NCI-H2171 treated with DMSO at 0.1 percent for 48 hours (cell line): ENCODE measurements around the gene GFRA3.

Experiments used
- DNase-seq: peaks from one replicate; lab custom pipeline; 2025; lab: John Stamatoyannopoulos, UW

GFRA3 gene

DNA sequence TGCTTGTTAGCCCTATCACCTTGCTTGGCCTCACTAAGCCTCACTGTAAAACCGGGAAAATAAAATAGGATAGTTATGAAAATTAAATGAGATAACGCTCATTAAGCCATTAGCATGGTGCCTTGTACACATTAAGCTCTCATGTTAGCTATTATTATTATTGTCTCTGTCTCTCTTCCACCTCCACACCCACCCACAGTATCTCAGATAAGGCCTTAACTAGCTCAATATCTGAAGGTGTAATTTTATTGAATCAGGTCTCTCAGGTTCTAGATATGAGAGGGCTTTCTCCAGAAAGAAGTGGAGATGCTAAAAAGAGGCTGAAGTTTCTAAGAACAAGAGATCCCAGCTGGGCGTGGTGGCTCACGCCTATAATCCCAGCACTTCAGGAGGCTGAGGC is 27.6 kb downstream of the GFRA3 start:
- DNase-seq: no peak

DNA sequence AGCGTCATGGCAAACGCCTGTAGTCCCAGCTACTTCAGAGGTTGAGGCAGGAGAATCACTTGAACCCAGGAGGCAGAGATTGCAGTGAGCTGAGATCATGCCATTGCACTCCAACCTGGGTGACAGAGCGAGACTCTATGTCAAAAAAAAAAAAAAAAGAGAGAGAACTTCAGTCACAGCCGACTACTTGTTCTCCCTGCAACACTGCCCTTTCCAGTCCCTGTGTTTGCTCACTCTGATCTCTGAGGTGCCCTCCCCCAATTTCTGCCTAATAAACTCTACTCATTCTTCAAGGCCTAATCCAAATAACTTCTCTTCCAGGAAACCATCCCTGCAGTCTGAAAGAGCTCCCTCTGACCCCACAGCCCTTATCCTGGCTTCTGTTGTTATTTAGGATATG is 28.1 kb downstream of the GFRA3 start:
- no peak for DNase-seq

DNA sequence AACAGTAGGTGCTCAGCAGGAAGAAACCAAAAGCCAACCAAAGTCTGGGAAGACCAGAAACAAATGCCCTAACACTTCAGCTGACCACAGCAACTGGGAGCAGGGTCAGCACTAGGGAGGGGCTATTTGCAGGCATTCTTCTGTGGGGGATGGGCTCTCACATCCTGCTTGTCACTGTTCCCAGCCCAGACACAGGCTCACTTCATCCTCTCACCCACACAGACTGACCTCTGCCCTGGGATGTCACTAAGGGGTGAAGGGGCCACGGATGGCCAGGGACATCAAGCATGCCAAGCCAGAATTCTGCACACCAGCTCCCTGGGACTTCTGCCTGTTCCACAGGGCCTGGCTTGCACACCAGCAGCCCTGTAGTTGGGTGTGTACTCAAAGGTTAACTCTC is 28.7 kb downstream of the GFRA3 start:
- no peak for DNase-seq

DNA sequence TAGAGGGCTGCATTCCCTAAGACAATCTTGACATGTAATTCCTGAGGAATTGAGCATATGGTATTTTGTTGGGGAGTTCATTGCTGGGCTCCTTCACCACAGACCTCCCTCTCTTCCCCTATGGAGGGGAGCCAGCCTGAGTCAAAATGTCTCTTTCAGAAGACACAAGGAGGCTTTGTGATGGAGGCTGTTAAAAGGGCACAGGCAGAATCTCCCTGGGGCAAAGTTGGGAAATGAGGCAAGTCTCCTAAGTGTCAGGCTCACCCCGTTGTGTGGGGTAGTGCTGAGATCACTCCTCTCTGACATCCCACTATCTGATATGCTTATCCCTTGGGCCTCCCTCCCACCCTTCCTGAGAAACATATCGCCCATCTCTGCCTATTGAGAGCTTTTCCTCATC is 30.6 kb downstream of the GFRA3 start:
- DNase-seq: no peak

DNA sequence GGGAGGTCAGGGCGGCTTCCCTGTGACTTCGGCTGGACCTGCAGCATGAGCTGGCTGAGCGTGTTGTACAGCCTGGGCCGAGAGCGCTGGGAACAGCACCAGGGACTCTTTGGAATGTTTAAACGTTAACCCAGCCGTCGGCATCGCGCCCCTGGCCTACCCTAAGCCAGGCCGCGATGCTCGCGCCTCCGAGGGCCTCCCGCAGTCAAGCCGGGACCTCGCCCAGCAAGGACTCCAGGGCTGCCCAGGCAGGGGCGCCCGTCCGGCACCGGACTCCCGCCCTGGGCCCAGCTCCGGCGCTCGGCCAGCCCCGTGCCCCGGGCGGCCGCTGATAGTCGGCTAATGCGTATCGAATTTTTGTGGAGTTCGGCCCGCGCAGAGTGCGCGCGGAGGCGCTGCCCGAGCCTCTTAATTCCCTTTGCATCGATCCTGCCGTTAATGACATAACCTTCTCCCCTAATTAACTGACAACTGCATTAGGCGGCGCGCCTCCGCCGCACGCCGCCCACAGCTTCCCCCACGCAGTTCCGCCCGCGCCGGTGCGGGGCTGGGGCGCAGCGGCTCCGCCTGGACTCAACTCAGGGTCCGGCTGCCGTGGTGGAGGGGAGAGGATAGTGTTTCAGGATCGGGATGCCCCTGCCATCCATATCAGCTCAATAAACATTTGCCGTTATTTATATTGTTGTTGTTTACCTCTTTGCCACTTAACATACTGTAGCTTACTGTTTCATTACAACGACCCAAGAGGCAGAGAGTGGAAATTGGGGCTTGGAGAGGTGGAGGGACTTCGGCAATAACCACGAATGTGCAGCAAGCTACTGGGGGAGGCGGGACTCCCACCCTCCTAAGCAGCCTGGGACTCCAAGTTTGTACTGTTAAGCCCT is 32.5 kb downstream of the GFRA3 start:
- peak; percentile 2 for DNase-seq

DNA sequence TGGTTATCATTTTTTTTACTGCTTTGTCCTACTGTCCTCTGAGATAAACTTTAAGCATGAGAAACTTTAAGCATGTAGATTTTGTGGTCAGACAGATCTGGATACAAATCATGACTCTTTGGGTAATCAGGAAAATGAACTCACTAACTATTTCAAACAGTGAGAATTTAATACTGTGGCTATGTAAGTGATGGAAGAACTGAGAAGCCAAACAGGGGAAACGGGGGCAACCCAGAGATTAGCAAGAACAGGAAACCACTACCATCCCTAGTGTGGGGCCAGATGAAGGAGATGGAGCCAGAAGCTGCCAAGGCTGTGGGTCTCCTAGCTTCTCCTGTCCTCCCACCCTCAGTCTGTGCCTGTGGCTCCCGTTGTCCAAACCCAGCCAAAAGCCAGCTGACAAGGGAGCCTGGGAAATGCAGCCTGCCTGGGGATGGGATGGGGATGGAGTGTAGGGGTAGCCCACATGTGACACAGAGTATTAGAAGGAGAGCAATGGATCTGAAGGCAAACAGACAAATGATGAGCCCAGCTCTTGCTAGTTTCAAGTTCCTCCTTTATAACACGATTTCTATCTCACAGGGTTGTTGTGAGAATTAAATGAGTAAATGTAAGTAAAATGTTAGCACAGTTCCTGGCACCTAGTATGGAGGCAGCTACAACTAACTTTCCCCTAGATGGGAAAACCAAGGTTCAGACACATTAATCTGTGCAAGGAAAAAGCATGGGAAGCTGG is 33.6 kb downstream of the GFRA3 start:
- no peak for DNase-seq

DNA sequence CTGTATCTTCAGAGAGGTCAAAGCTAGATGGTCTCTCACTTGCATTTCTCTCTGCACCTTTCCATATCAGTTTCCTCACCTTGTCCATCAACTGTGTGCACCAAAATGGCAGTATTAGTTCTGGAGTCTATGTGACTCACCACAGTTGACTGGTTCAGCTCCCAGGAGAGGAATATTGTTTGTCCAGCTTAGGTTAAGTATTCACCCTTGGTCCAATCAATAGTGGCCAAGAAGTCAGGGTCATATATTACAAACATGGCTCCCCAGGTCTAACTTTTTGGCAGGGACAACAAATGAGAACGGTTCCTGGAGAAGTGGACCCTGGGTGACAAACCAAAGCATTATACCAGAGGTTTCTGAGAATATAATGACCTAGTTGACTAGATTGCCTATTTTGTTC is 36.4 kb downstream of the GFRA3 start:
- DNase-seq: no peak

DNA sequence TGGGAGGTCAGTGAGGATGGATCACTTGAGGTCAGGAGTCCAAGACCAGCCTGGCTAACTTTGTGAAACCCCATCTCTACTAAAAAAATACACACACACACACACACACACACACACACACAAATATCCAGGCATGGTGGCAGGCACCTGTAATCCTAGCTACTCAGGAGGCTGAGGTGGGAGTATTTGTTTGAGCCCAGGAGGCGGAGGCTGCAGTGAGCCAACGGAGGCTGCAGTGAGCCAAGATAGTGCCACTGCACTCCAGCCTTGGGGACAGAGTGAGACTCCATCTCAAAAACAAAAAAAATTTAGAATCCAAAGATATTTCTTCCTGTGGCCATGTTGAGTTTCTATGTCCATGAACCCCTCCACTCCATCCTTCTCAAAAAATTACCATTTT is 39.8 kb downstream of the GFRA3 start:
- DNase-seq: no peak

DNA sequence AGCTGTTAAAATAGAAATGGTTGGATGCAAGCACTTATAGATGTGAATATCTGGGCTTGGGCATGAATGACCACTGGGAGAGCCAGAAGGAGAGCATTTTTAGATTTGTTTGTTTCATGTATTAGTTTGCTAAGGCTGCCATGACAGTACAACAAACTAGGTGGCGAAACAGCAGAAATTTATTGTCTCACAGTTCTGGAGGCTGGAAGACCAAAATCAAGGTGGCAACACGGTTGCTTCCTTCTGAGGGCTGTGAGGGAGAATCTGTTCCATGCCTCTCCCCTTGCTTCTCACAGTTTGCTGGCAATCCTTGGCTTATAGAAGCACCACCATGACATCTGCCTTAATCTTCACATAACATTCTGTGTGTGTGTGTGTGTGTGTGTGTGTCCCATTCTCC is 41.1 kb downstream of the GFRA3 start:
- DNase-seq: no peak

DNA sequence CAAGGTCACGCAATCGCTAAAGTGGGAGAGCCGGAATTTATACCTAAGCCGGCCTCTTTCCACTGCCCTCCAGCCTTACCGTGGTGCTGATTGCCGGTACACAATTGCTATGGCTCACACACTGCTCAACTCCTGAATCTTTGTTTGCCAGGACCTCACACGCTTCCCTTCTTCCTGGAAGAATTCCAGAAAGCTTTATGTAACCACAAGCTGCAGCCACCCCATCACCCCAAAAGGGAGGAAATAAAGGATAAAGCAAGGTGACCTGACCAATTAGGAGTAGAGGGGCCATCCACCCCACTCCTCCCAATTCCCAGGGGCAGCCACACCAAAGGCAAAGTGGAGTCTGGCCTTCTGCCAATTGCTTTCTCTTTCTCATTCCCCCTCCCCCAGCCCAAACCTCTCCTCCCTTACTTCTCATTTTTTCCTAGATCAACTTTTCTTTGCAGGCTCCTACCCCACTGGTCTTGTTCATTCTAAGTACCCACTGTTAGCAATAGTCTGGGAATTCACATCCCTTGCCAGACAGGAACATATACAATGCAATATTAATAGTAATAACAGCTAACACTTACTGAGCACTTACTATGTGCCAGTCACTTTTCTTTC is 43.3 kb downstream of the GFRA3 start:
- peak; percentile 10 for DNase-seq

DNA sequence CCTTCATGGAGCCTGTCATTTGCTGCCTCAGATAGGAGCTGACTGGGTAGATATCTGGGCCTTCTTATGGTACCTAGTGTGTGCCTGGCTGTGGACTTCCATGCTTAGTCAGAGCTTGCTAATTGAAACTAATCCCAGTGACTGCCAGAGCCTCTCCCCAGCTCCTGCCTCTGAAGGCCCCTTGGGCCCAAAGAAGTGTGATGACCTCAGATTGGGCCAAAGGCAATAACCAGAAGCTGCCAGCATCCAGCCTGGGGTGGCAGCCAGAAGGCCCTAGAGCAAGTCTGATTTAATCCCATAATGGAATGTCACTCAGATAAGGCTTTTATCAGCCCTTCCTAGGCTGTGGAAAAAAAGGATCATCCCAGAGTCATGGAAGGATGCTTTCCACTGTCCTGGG is 44.2 kb downstream of the GFRA3 start:
- no peak for DNase-seq

DNA sequence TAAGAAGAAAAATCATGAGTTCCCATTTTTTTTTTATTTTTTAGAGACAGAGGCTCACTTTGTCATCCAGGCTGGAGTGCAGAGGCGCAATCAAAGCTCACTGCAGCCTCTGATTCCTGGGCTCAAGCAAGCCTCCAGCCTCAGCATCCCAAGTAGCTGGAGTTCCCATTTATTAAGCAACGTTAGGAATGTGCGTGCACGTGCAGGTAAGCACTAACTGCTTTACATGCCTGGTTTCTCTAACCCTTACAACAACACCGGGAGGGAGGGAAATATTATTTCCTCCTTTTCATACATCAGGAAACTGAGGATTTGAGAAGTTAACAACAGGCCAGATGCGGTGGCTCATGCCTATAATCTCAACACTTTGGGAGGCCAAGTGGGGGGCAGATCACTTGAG is 45.0 kb downstream of the GFRA3 start:
- no peak for DNase-seq

DNA sequence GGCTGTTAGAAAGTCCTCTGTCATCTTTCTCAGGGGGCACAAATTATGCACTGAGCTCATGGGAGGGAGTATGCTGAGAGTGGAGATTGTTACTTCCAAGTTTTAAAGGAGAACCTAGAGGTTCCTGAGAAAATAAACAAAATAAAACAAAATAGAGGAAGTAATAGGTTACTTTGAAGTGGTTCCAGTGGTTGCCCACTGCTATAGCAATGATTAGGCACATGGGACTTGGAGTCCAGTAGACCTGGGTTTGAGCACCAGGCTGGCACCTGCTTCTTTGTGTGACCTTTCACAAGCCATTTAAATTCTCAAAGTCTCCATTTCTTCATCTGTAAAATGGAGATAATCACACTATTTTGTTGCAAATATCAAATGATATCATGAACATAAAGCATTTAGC is 47.5 kb downstream of the GFRA3 start:
- no peak for DNase-seq

DNA sequence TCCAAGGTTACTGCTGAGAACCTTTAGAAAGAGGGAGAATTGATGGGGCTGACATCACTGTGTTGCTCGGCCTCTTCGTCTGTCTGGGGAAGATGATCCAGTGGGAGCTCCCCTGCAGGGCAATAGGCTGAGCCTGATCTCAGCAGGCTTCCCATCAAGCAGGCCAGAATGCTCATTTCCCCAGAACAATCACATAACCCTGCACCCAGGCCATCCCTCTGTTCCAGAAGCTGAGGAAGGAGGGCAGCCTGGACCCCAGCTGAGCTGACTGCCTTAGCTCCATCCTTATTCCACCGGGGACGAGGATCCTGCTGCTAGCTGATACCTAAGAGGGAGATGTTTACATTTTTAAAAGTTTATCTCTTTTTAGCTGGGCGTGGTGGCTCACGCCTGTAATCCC is 49.7 kb downstream of the GFRA3 start:
- no peak for DNase-seq

DNA sequence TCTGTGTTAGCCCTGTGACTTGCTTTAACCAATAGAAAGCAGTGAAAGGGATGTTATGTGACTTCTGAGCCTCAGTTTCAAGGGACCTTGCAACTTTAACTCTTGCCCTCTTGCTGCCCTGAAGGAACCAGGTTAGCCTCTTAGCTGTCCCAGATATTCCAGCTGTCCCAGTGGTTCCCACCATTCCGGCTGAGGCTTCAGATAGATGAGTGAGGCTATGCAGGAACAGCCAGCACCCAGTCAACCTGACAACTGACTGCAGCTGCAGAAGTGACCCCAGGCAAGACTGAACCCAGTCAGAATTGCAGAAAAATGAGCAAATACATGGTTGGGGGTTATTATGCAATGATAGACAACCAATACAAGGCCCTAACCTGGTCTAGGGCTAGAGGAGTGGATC is 50.9 kb downstream of the GFRA3 start:
- no peak for DNase-seq

DNA sequence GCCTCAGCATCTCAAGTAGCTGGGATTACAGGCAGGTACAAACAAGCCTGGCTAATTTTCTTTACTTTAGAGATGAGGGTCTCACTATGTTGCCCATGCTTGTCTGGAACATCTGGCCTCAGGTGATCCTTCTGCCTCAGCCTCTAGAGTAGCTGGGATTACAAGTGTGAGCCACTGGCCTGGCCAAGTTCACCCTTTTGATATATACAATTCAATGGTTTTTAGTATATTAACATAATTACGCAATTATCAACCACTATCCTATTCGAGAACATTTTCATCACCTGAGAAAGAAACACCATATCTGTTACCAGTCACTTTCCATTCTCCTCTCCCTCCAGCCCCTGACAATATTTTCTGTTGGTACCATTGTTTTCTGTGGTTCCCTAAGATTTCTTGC is 57.6 kb downstream of the GFRA3 start:
- DNase-seq: no peak

DNA sequence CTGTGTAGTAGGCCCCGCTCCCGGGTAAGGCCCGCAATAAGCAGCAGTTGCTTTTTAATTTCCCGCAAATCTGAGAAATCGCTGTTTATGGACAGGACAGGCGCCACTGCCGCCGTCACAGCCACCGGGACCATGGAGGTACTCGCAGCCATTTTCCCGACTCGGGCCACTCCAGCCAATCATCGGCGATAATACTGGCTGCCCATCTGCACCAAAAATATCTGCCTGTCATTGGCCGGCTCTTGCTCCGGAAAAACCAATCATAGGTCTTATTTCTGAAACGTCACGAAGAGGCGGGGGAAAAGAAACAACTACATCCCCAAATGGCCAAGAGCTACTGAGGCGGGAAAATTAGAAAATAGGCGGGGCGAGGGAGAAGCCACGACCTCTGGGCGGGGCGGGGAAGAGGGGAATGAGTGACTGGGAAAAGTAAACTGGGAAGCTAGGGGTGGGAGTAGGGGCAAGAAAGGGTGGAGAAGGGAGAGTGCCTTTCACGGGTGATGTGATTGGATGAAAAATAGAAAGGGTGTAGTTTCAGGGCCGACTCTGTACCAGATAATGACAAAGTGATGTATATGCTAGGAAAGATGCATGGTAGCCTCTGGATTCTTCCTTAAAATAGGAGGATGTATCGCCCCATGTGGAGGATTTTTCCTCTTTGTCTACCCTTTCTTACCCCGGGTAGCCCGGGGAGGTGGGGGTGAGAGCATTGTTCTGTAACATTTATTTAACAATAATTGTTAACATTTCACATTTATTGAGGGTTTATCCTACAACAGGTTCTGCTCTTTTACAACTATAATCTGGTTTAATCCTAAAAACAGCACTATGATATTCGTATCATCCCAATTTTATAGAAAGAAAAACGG is 61.0 kb downstream of the GFRA3 start, which contains the start of gene CDC23:
Gene CDC23, minus strand, starts transcription at position 163 of the 869 bp plus-strand sequence. Its CDS starts 11 bp downstream, at position 152.
- peak; percentile 93 for DNase-seq

DNA sequence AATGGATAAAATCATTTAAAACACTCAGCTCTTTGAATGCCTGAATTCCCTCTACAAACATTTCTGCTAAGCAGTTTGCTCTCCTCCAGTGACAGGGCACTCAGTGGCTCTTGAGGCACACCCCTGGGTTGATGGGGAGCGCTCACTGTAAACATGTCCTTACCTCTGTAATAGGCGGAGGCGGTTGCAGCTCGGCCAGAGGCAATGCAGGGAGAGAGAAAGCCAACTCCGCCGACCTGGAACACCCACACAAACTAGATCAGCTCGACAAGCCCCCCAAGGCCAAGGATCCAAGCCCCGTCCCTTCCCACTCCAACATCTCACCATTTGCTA is 61.6 kb downstream of the GFRA3 start:
- peak; percentile 26 for DNase-seq

DNA sequence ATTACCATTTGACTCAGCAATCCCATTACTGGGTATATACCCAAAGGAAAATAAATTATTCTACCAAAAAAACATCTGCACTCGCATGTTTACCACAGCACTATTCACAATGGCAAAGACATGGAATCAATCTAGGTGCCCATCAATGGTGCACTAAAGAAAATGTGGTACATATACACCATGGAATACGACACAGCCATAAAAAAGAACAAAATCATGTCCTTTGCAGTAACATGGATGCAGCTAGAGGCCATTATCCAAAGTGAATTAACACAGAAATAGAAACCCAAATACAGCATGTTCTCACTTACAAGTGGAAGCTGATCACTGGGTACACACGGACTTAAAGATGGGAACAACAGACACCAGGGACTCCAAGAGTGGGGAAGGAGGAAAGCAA is 63.4 kb downstream of the GFRA3 start:
- no peak for DNase-seq
